ENCODE data around the gene S1PR4. TPM values are rescaled to one million over a fixed set of nuclear protein-coding genes. Genes with fewer than 3 reads are reported as not detected.

The S1PR4 gene
- total RNA-seq, 1 experiment from 2014 or later, result not detected

DNA sequence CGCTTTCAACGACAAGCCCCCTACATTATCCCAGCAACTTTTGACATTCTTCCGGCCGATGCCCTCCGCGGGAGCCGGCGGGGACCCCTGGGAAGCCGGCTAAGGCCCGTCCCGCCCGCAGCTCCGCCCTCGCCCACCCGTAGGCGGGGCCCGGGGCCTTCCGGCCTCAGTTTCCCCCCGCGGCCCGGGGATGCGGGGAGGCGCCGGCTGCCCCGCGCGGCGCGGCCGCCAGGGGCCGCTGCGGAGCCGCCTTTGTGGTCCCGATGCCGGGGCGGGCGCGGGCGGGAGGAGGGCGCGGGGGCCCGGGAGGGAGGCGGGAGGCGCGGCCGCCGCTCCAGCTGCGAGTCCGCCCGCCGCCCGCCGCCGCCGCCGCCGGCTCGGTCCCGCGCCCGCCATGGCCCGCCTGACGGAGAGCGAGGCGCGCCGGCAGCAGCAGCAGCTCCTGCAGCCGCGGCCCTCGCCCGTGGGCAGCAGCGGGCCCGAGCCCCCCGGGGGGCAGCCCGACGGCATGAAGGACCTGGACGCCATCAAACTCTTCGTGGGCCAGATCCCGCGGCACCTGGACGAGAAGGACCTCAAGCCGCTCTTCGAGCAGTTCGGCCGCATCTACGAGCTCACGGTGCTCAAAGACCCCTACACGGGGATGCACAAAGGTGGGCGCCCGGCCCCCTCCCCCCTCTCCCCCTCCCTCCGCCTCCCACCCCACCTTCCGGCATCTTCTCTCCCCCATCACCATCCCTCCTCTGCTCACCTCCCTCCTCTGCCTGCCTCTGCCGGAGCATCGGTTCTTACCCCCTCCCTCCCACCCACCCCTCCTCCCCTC, 46.0 kb downstream of the S1PR4 start, which contains the start of gene CELF5:
Gene CELF5, plus strand, starts transcription at position 316 of the 823 bp plus-strand sequence. Its CDS starts 79 bp downstream, at position 395.
- H3K27me3 Mint-ChIP-seq (ENCODE audit: insufficient read depth, unreplicated experiment), result peaks cover 22% of the 10 kb centered on the region
- intact Hi-C loops (cut with micrococcal nuclease; ENCODE audit: unreplicated experiment), result no loop called here
- no TSS peak for BruUV-seq (replicated peaks)
- ChIA-PET CTCF (no interaction called here), POLR2A (no interaction called here)
- peak in 1 of 2 experiments; percentile 71 for DNase-seq
- H3K4me1 ChIP-seq, result no peaks in the 10 kb centered on the region
- no peaks in the 10 kb centered on the region for H3K27me3 ChIP-seq (replicated peaks; ENCODE audit: control insufficient read depth, insufficient read depth, low read length)
- no peaks in the 10 kb centered on the region for H3K36me3 ChIP-seq (ENCODE audit: control insufficient read depth, insufficient read depth, low read length)
- H3K9me3 Mint-ChIP-seq (ENCODE audit: unreplicated experiment), result no peaks in the 10 kb centered on the region
- H3K9me3 ChIP-seq, result no peaks in the 10 kb centered on the region
- no peak within 1 kb of the TSS for H3K27ac Mint-ChIP-seq (ENCODE audit: unreplicated experiment)
- no peaks in the 10 kb centered on the region for H3K4me1 Mint-ChIP-seq (ENCODE audit: low read depth, unreplicated experiment)
- H3K4me3 ChIP-seq (ENCODE audit: low read depth, low read length), result peak within 1 kb of the TSS; percentile 27
- H3K4me3 Mint-ChIP-seq (ENCODE audit: unreplicated experiment), result peak within 1 kb of the TSS; percentile 67
- no peaks in the 10 kb centered on the region for H3K36me3 Mint-ChIP-seq (ENCODE audit: insufficient read depth, unreplicated experiment)
- TF ChIP-seq, protein P1, sequence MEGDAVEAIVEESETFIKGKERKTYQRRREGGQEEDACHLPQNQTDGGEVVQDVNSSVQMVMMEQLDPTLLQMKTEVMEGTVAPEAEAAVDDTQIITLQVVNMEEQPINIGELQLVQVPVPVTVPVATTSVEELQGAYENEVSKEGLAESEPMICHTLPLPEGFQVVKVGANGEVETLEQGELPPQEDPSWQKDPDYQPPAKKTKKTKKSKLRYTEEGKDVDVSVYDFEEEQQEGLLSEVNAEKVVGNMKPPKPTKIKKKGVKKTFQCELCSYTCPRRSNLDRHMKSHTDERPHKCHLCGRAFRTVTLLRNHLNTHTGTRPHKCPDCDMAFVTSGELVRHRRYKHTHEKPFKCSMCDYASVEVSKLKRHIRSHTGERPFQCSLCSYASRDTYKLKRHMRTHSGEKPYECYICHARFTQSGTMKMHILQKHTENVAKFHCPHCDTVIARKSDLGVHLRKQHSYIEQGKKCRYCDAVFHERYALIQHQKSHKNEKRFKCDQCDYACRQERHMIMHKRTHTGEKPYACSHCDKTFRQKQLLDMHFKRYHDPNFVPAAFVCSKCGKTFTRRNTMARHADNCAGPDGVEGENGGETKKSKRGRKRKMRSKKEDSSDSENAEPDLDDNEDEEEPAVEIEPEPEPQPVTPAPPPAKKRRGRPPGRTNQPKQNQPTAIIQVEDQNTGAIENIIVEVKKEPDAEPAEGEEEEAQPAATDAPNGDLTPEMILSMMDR (IDR thresholded peaks at IDR 0.05; ENCODE audit: insufficient read depth in 1 of 2, low read depth in 1 of 2, low read length in 1 of 2, severe bottlenecking in 1 of 2, unreplicated experiment in 1 of 2), result peak in 1 of 2 experiments; percentile 38

DNA sequence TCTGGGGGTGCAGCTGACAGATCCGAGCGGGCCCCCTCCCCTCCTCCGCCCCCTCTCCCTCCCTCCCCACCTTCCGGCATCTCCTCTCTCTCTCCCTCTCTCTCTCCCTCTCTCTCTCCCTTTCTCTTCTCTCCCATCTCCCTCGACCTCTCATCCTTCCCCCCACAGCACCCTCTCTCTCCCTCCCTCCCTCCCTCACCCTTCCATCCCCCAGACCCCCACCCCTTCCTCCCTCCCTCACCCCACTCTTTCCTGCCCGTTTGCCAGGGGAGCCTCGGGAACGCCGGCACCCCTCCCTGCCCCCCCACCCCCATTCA, 46.6 kb downstream of the S1PR4 start:
- H3K36me3 Mint-ChIP-seq (ENCODE audit: insufficient read depth, unreplicated experiment), result no peaks in the 10 kb centered on the region
- ChIA-PET POLR2A (no interaction called here), CTCF (no interaction called here)
- no peaks in the 10 kb centered on the region for H3K9me3 ChIP-seq
- no peaks in the 10 kb centered on the region for H3K27me3 ChIP-seq (replicated peaks; ENCODE audit: control insufficient read depth, insufficient read depth, low read length)
- H3K36me3 ChIP-seq (ENCODE audit: control insufficient read depth, insufficient read depth, low read length), result no peaks in the 10 kb centered on the region
- no peak overlapping the region for H3K27ac Mint-ChIP-seq (ENCODE audit: unreplicated experiment)
- BruUV-seq (replicated peaks), result no TSS peak
- no peak overlapping the region for H3K4me3 ChIP-seq (ENCODE audit: low read depth, low read length)
- TF ChIP-seq, protein P1 (IDR thresholded peaks at IDR 0.05; ENCODE audit: insufficient read depth in 1 of 2, low read depth in 1 of 2, low read length in 1 of 2, severe bottlenecking in 1 of 2, unreplicated experiment in 1 of 2), result no peak
- H3K27me3 Mint-ChIP-seq (ENCODE audit: insufficient read depth, unreplicated experiment), result peaks cover 20% of the 10 kb centered on the region
- H3K4me3 Mint-ChIP-seq (ENCODE audit: unreplicated experiment), result peak overlapping the region; percentile 67
- H3K4me1 ChIP-seq, result no peaks in the 10 kb centered on the region
- no peaks in the 10 kb centered on the region for H3K9me3 Mint-ChIP-seq (ENCODE audit: unreplicated experiment)
- intact Hi-C loops (cut with micrococcal nuclease; ENCODE audit: unreplicated experiment), result no loop called here
- H3K4me1 Mint-ChIP-seq (ENCODE audit: low read depth, unreplicated experiment), result no peaks in the 10 kb centered on the region
- no peak for DNase-seq

DNA sequence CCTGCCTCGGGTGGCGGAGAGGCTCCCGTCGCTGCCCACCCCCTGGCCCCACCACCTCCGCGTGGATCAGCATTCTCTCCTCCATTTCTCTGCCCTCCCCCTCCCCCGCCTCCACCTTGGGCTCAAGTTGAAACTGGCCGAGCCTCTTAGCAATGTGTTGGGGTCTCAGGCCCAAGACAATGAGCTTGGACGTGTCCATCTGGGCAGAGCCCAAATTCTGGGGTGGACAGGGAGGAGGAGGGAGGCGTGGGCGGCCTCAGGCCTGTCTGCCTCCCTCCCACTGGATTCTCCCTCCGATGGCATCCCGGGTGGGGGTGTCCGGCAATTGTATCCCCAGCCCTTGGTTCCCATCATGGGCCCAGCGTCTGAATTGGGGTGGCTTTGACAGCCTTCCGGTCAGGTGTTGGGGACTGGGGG, 47.1 kb downstream of the S1PR4 start:
- H3K9me3 ChIP-seq, result no peaks in the 10 kb centered on the region
- ChIA-PET POLR2A (no interaction called here), CTCF (no interaction called here)
- Mint-ChIP-seq H3K4me1 (ENCODE audit: low read depth, unreplicated experiment) (no peaks in the 10 kb centered on the region), H3K4me3 (ENCODE audit: unreplicated experiment) (no peak overlapping the region), H3K27me3 (ENCODE audit: insufficient read depth, unreplicated experiment) (peaks cover 20% of the 10 kb centered on the region), H3K27ac (ENCODE audit: unreplicated experiment) (no peak overlapping the region), H3K9me3 (ENCODE audit: unreplicated experiment) (no peaks in the 10 kb centered on the region), H3K36me3 (ENCODE audit: insufficient read depth, unreplicated experiment) (no peaks in the 10 kb centered on the region)
- no peak for DNase-seq
- intact Hi-C loops (cut with micrococcal nuclease; ENCODE audit: unreplicated experiment), result no loop called here
- no peaks in the 10 kb centered on the region for H3K27me3 ChIP-seq (replicated peaks; ENCODE audit: control insufficient read depth, insufficient read depth, low read length)
- TF ChIP-seq, protein P1 (IDR thresholded peaks at IDR 0.05; ENCODE audit: insufficient read depth in 1 of 2, low read depth in 1 of 2, low read length in 1 of 2, severe bottlenecking in 1 of 2, unreplicated experiment in 1 of 2), result no peak
- H3K36me3 ChIP-seq (ENCODE audit: control insufficient read depth, insufficient read depth, low read length), result no peaks in the 10 kb centered on the region
- BruUV-seq (replicated peaks), result no TSS peak
- no peaks in the 10 kb centered on the region for H3K4me1 ChIP-seq
- no peak overlapping the region for H3K4me3 ChIP-seq (ENCODE audit: low read depth, low read length)
